Measurements from ENCODE around the gene PIGR. TPM values are rescaled to one million over a fixed set of nuclear protein-coding genes. Genes with fewer than 3 reads are reported as not detected.

PIGR gene
- total and polyA plus RNA-seq, 2 donors (not counting 3 experiments of a cell fraction or from before 2014, with no cell fraction given) = not detected

DNA sequence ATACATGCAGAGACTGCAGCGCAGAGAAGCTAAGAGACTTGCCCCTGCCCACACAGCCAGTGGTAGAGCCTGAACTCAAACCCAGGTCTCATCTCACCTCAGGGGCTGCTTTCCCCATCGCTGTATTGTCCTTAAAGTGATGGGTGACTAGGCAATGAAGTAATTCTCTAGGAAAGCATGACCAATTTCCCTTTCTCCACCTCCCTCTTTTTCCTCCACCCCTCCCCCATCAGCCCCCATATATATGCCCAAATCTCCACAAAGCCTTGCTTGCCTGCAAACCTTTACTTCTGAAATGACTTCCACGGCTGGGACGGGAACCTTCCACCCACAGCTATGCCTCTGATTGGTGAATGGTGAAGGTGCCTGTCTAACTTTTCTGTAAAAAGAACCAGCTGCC, 49.1 kb downstream of the PIGR start, which contains the start of gene IL24:
Gene IL24 (plus strand): TSS at position 269 of the 400 bp plus-strand sequence. CDS start 390 bp downstream, outside the sequence.
- Histone ChIP-seq H3K9me1 (replicated peaks; ENCODE audit: control insufficient read depth, extremely low read depth, insufficient read depth, low read length) (no peaks in the 10 kb centered on the region), H4K20me1 (replicated peaks; ENCODE audit: control insufficient read depth, extremely low read depth, insufficient read depth, low read length) (no peaks in the 10 kb centered on the region), H3K36me3 (ENCODE audit: control insufficient read depth in 2 of 2, extremely low read depth in 1 of 2, insufficient read depth in 2 of 2, low read length in 2 of 2) (no peaks in the 10 kb centered on the region), H3K4me3 (replicated peaks in 1 of 3; ENCODE audit: insufficient read depth in 1 of 3, low read depth in 1 of 3, low read length in 3 of 3) (no peak within 1 kb of the TSS), H3K4me1 (ENCODE audit: control insufficient read depth, extremely low read depth, insufficient read depth, low read length) (no peaks in the 10 kb centered on the region), H3K9ac (replicated peaks; ENCODE audit: extremely low read depth, insufficient read depth, low read length) (no peak within 1 kb of the TSS), H3K79me2 (ENCODE audit: control insufficient read depth, insufficient read depth, low read length) (no peaks in the 10 kb centered on the region), H3K27ac (ENCODE audit: insufficient read depth, low read depth, low read length) (no peak within 1 kb of the TSS), H3K9me3 (replicated peaks; ENCODE audit: control insufficient read depth, insufficient read depth, low read length) (no peaks in the 10 kb centered on the region), H3K27me3 (ENCODE audit: control insufficient read depth in 2 of 2, insufficient read depth in 2 of 2, low read length in 2 of 2) (peaks cover 0 to 5% of the 10 kb centered on the region in 2 experiments), H2AFZ (ENCODE audit: low read depth, low read length) (no peak within 1 kb of the TSS), H3K4me2 (ENCODE audit: insufficient read depth, low read length) (no peak within 1 kb of the TSS)
- TF ChIP-seq, protein P1, sequence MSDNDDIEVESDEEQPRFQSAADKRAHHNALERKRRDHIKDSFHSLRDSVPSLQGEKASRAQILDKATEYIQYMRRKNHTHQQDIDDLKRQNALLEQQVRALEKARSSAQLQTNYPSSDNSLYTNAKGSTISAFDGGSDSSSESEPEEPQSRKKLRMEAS (IDR thresholded peaks at IDR 0.05; ENCODE audit: insufficient read depth, insufficient read length) = no peak
- TF ChIP-seq, protein P2, sequence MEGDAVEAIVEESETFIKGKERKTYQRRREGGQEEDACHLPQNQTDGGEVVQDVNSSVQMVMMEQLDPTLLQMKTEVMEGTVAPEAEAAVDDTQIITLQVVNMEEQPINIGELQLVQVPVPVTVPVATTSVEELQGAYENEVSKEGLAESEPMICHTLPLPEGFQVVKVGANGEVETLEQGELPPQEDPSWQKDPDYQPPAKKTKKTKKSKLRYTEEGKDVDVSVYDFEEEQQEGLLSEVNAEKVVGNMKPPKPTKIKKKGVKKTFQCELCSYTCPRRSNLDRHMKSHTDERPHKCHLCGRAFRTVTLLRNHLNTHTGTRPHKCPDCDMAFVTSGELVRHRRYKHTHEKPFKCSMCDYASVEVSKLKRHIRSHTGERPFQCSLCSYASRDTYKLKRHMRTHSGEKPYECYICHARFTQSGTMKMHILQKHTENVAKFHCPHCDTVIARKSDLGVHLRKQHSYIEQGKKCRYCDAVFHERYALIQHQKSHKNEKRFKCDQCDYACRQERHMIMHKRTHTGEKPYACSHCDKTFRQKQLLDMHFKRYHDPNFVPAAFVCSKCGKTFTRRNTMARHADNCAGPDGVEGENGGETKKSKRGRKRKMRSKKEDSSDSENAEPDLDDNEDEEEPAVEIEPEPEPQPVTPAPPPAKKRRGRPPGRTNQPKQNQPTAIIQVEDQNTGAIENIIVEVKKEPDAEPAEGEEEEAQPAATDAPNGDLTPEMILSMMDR (IDR thresholded peaks at IDR 0.05; ENCODE audit: extremely low read depth in 1 of 2, insufficient read depth in 1 of 2, low read depth in 1 of 2, low read length in 2 of 2) = no peak
- TF ChIP-seq POLR2A (IDR thresholded peaks at IDR 0.05; ENCODE audit: low read depth, low read length) (no peak), GATA2 (IDR thresholded peaks at IDR 0.05; ENCODE audit: insufficient read depth, insufficient read length, low read depth, low read length) (no peak), EZH2 (IDR thresholded peaks at IDR 0.05; ENCODE audit: borderline replicate concordance, low read depth, low read length, severe bottlenecking) (no peak), POLR2AphosphoS5 (IDR thresholded peaks at IDR 0.05; ENCODE audit: insufficient read depth, low read depth, low read length) (no peak), JUN (IDR thresholded peaks at IDR 0.05; ENCODE audit: borderline replicate concordance, insufficient read depth, insufficient read length, low read depth) (no peak), FOS (IDR thresholded peaks at IDR 0.05; ENCODE audit: borderline replicate concordance, insufficient read depth, low read length) (no peak), MYC (IDR thresholded peaks at IDR 0.05; ENCODE audit: low read depth, low read length) (no peak)
- intact Hi-C loops (cut with micrococcal nuclease) = no loop called here
- ChIA-PET POLR2A (no interaction called here), CTCF (interaction anchor here (2.8 kb wide), 1 partner anchor 15 kb away, joined by 10 read pairs; no protein-coding TSS in a partner anchor)
- FAIRE-seq (no peak), DNase-seq (ENCODE audit: low read depth, low spot score) (no peak)
- dilution Hi-C loops (cut with MboI; ENCODE audit: extremely low pct_ligation_motif_present, low sequenced_read_pairs) = no loop called here
- no TSS peak for BruUV-seq (replicated peaks)

Data from endothelial cell of umbilical vein (primary cell).